Sigmoid colon (tissue), 4 donors: ENCODE results near the gene DDX25.

ENCODE experiments used
- POLR2A ChIP-seq, 2 donors: fragments of 450-650 bp; IDR thresholded peaks; one replicate each; pipeline ENCODE4 v1.6.1; 2016; ENCODE audit warnings: antibody characterized with exemption in 2 of 2, mild to moderate bottlenecking in 2 of 2, moderate library complexity in 2 of 2
- POLR2AphosphoS5 ChIP-seq, 4 donors: sonication (generic); formaldehyde crosslinking; IDR thresholded peaks; one replicate each; pipeline ENCODE4 v1.6.1; 2017; ENCODE audit warnings: antibody characterized with exemption in 4 of 4

DNA sequence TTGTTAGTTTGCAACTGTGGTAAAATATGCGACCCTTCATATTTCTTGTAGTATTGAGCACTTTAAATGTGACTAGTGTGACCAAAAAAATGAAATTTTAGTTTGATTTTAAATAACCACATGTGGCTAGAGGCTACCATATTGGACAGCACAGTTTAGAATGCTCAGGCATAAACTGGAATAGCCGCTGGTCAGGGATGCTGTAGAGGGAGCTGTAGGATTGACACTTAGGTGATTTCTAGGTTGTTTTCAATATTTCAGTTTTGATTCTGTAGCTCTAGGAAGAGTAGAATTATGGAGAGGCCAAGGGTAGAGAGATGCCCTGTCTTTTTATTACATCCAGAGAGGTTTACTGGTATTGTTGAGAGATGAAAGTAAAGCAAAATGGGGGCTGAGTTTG, 30.7 kb downstream of the DDX25 start:
- no peak for TF ChIP-seq POLR2A (IDR thresholded peaks at IDR 0.05)
- TF ChIP-seq POLR2AphosphoS5 (IDR thresholded peaks at IDR 0.05) = no peak
